Measurements from ENCODE around the gene CNPY4. TPM values are rescaled to one million over a fixed set of nuclear protein-coding genes. Genes with fewer than 3 reads are reported as not detected.
A peak's percentile ranks its signal among the peaks of the same experiment; 100 is the strongest.

The CNPY4 gene
- total and polyA plus RNA-seq, 10 of the 15 experiments (the other 5 are each of a cell fraction or from before 2014, with no cell fraction given), result 2.5 to 9.2 (median 6.8) TPM

GRCh38 chr7:100081535-100082102 lies 37.8 kb upstream of the CNPY4 start, which contains the start of gene ZNF3 (continued):
- TF ChIP-seq CEBPZ (IDR thresholded peaks at IDR 0.05; ENCODE audit: low read depth, low read length) (no peak), YY1 (IDR thresholded peaks at IDR 0.05; ENCODE audit: low read depth, low read length) (peak; percentile 70), CBX3 (IDR thresholded peaks at IDR 0.05; ENCODE audit: borderline replicate concordance, low read depth) (no peak), SUZ12 (IDR thresholded peaks at IDR 0.05; ENCODE audit: unreplicated experiment) (no peak), RCOR1 (conservative IDR thresholded peaks at IDR 0.05; ENCODE audit: low read depth, low read length) (no peak), FOXM1 (IDR thresholded peaks at IDR 0.05; ENCODE audit: low read depth, low read length) (0 out of 2 replicates have a peak, but pooled peaks have one; percentile 42), PBX3 (IDR thresholded peaks at IDR 0.05; ENCODE audit: insufficient replicate concordance, low read depth, low read length) (peak; percentile 84), MYB (IDR thresholded peaks at IDR 0.05; ENCODE audit: borderline replicate concordance, low read depth, low read length) (no peak), MEF2A (IDR thresholded peaks at IDR 0.05; ENCODE audit: insufficient read depth, low read depth, low read length) (peak; percentile 75), ZNF207 (IDR thresholded peaks at IDR 0.05; ENCODE audit: borderline replicate concordance) (peak; percentile 30; the same call in 1 of the 2 replicates), IKZF1 (conservative IDR thresholded peaks at IDR 0.05) (peak; percentile 91), POLR2AphosphoS2 (IDR thresholded peaks at IDR 0.05; ENCODE audit: low read depth, low read length) (0 out of 2 replicates have a peak, but pooled peaks have one; percentile 36), RELA (IDR thresholded peaks at IDR 0.05; ENCODE audit: borderline replicate concordance, partially characterized antibody) (peak; percentile 88), STAT3 (IDR thresholded peaks at IDR 0.05; ENCODE audit: low read depth, low read length) (no peak), SMC3 (IDR thresholded peaks at IDR 0.05; ENCODE audit: borderline replicate concordance, low read length) (peak; percentile 71), ZBTB11 (CRISPR knock-in tag; IDR thresholded peaks at IDR 0.05) (peak; percentile 74), ASH2L (IDR thresholded peaks at IDR 0.05; ENCODE audit: borderline replicate concordance, low read depth) (no peak; the same call in 1 of the 2 replicates), SUPT20H (IDR thresholded peaks at IDR 0.05; ENCODE audit: borderline replicate concordance, control insufficient read depth, low read depth, low read length) (no peak), TCF12 (IDR thresholded peaks at IDR 0.05; ENCODE audit: low read depth, low read length) (peak; percentile 69), RELB (IDR thresholded peaks at IDR 0.05; ENCODE audit: low read depth) (peak; percentile 84)

Measured in GM12878 (cell line).